H9 (cell line): ENCODE data around the gene LARGE1. TPM values are rescaled to one million over a fixed set of nuclear protein-coding genes. Genes with fewer than 3 reads are reported as not detected.

Experiments
- DNase-seq: peaks from one replicate; pipeline ENCODE4 v3.0.0-alpha.2; 2017
- H2AFZ ChIP-seq: one replicate; pipeline ENCODE4 v1.6.1; 2013; ENCODE audit warnings: mild to moderate bottlenecking, low read length, control low read depth, moderate library complexity
- H2AK5ac ChIP-seq: 2 replicates; pipeline ENCODE4 v1.6.1; 2013; ENCODE audit warnings: low read length, control low read depth, mixed read lengths; ENCODE audit not compliant: insufficient read length
- H2BK120ac ChIP-seq: one replicate; pipeline ENCODE4 v1.6.1; 2013; ENCODE audit warnings: low read depth, mild to moderate bottlenecking, low read length, control low read depth, inconsistent platforms; ENCODE audit not compliant: poor library complexity, severe bottlenecking
- H2BK12ac ChIP-seq: 2 replicates; pipeline ENCODE4 v1.6.1; 2013; ENCODE audit warnings: low read length, control low read depth, mixed read lengths, low read depth; ENCODE audit not compliant: insufficient read length
- H2BK15ac ChIP-seq: 2 replicates; pipeline ENCODE4 v1.6.1; 2013; ENCODE audit warnings: low read depth, low read length, control low read depth
- H2BK20ac ChIP-seq: one replicate; pipeline ENCODE4 v1.6.1; 2013; ENCODE audit warnings: low read depth, mild to moderate bottlenecking, low read length, control low read depth, inconsistent platforms; ENCODE audit not compliant: poor library complexity, severe bottlenecking
- H2BK5ac ChIP-seq: 2 replicates; pipeline ENCODE4 v1.6.1; 2013; ENCODE audit warnings: low read length, control low read depth, mixed read lengths; ENCODE audit not compliant: insufficient read length
- H3K14ac ChIP-seq: 2 replicates; pipeline ENCODE4 v1.6.1; 2013; ENCODE audit warnings: low read length, control low read depth; ENCODE audit not compliant: insufficient read depth
- H3K18ac ChIP-seq: 2 replicates; pipeline ENCODE4 v1.6.1; 2013; ENCODE audit warnings: low read depth, mild to moderate bottlenecking, mixed read lengths, low read length, control low read depth; ENCODE audit not compliant: insufficient read length
- H3K23ac ChIP-seq: 2 replicates; pipeline ENCODE4 v1.6.1; 2013; ENCODE audit warnings: low read length, control low read depth, mixed read lengths, low read depth; ENCODE audit not compliant: insufficient read length
- H3K23me2 ChIP-seq: 2 replicates; pipeline ENCODE4 v1.6.1; 2013; ENCODE audit warnings: low read depth, mild to moderate bottlenecking, mixed read lengths, low read length, control low read depth; ENCODE audit not compliant: insufficient read length, poor library complexity, severe bottlenecking
- H3K27ac ChIP-seq: 2 replicates; pipeline ENCODE4 v1.5.1; 2013; ENCODE audit warnings: low read length, control low read depth, mixed read lengths, low read depth; ENCODE audit not compliant: insufficient read length
- H3K27me3 ChIP-seq: 2 replicates; pipeline ENCODE4 v1.6.1; 2013; ENCODE audit warnings: low read length, control low read depth, inconsistent platforms; ENCODE audit not compliant: insufficient read depth
- H3K4ac ChIP-seq: 2 replicates; pipeline ENCODE4 v1.6.1; 2013; ENCODE audit warnings: low read depth, mild to moderate bottlenecking, control low read depth, inconsistent platforms, low read length, moderate library complexity
- H3K4me1 ChIP-seq: 2 replicates; pipeline ENCODE4 v1.6.1; 2013; ENCODE audit warnings: low read length, control low read depth, inconsistent platforms; ENCODE audit not compliant: insufficient read depth
- H3K4me2 ChIP-seq: 2 replicates; pipeline ENCODE4 v1.6.1; 2013; ENCODE audit warnings: low read length, control low read depth, mixed read lengths; ENCODE audit not compliant: insufficient read length, insufficient read depth
- H3K56ac ChIP-seq: 2 replicates; pipeline ENCODE4 v1.6.1; 2013; ENCODE audit warnings: low read depth, mild to moderate bottlenecking, mixed read lengths, low read length, control low read depth; ENCODE audit not compliant: insufficient read length
- H3K79me1 ChIP-seq: 2 replicates; pipeline ENCODE4 v1.6.1; 2013; ENCODE audit warnings: low read depth, mild to moderate bottlenecking, moderate library complexity, low read length, control low read depth, inconsistent platforms; ENCODE audit not compliant: insufficient read depth, poor library complexity, severe bottlenecking
- H3K79me2 ChIP-seq: 2 replicates; pipeline ENCODE4 v1.6.1; 2013; ENCODE audit warnings: low read length, control low read depth, inconsistent platforms; ENCODE audit not compliant: insufficient read depth
- H3K9ac ChIP-seq: 2 replicates; pipeline ENCODE4 v1.6.1; 2013; ENCODE audit warnings: low read length, control low read depth, mixed read lengths; ENCODE audit not compliant: insufficient read length; ENCODE audit errors: extremely low read depth
- H3K9me3 ChIP-seq: one replicate; pipeline ENCODE4 v1.6.1; 2013; ENCODE audit warnings: low read depth, low read length, inconsistent platforms; ENCODE audit not compliant: control insufficient read depth
- H3T11ph ChIP-seq: one replicate; pipeline ENCODE4 v1.6.1; 2013; ENCODE audit warnings: mild to moderate bottlenecking, low read length, control low read depth, inconsistent platforms
- H4K20me1 ChIP-seq: one replicate; pipeline ENCODE4 v1.6.1; 2013; ENCODE audit not compliant: control insufficient read depth, insufficient read length, insufficient read depth
- H4K5ac ChIP-seq: 2 replicates; pipeline ENCODE4 v1.6.1; 2013; ENCODE audit warnings: low read depth, mild to moderate bottlenecking, mixed read lengths, low read length, control low read depth; ENCODE audit not compliant: insufficient read length
- H4K8ac ChIP-seq: replicated peaks from 2 replicates; pipeline ENCODE4 v1.6.1; 2013; ENCODE audit warnings: low read length, control low read depth, mixed read lengths, low read depth; ENCODE audit not compliant: insufficient read length
- H4K91ac ChIP-seq: 2 replicates; pipeline ENCODE4 v1.6.1; 2013; ENCODE audit warnings: low read depth, mild to moderate bottlenecking, moderate library complexity, mixed read lengths, low read length, control low read depth; ENCODE audit not compliant: insufficient read length
- H3K27ac Mint-ChIP-seq, 3 experiments: 2 replicates in 2 of 3; 3 replicates in 1 of 3; pipeline ENCODE4 v1.8.0; 2020 to 2021; ENCODE audit warnings: mixed read lengths in 3 of 3, mild to moderate bottlenecking in 1 of 3, moderate library complexity in 1 of 3
- H3K27me3 Mint-ChIP-seq: 2 replicates; pipeline ENCODE4 v1.8.0; 2021; ENCODE audit warnings: low read depth, mild to moderate bottlenecking, moderate library complexity, mixed read lengths
- H3K36me3 Mint-ChIP-seq, 3 experiments: 2 replicates in 2 of 3; 3 replicates in 1 of 3; pipeline ENCODE4 v1.8.0; 2020 to 2021; ENCODE audit warnings: low read depth in 3 of 3, mixed read lengths in 3 of 3; ENCODE audit not compliant: insufficient read depth in 1 of 3
- H3K4me1 Mint-ChIP-seq, 2 experiments: 2 replicates each; pipeline ENCODE4 v1.8.0; 2020; ENCODE audit warnings: mixed read lengths in 2 of 2
- H3K4me3 Mint-ChIP-seq, 2 experiments: 2 replicates in 1 of 2; 3 replicates in 1 of 2; pipeline ENCODE4 v1.8.0; 2020 to 2021; ENCODE audit warnings: mild to moderate bottlenecking in 2 of 2, mixed read lengths in 2 of 2, moderate library complexity in 1 of 2
- H3K9me3 Mint-ChIP-seq, 2 experiments: 2 replicates in 1 of 2; 3 replicates in 1 of 2; pipeline ENCODE4 v1.8.0; 2020; ENCODE audit warnings: mild to moderate bottlenecking in 2 of 2, mixed read lengths in 2 of 2, moderate library complexity in 1 of 2
- CTCF ChIP-seq: fragments of 200-600 bp; sonication (generic); conservative IDR thresholded peaks from 3 replicates; pipeline ENCODE4 v1.8.0; 2021; ENCODE audit warnings: antibody characterized with exemption, mild to moderate bottlenecking
- WGBS: extraction: QIAGEN DNeasy Blood & Tissue Kit; methylation state at CpG from one replicate; pipeline ENCODE4 v1.1.7; 2013; ENCODE audit warnings: missing lambda C conversion rate, low lambda C conversion rate, mixed read lengths; ENCODE audit not compliant: insufficient read length; ENCODE audit errors: extremely low coverage; 5-methylcytosine and 5-hydroxymethylcytosine counted together
- total RNA-seq: library from RNA; stranded (reverse); gene quantifications from 2 replicates; pipeline ENCODE4 v1.2.1, GENCODE V29; 2021

LARGE1 gene
- total RNA-seq, 1 experiment from 2014 or later = 43.5 TPM

DNA sequence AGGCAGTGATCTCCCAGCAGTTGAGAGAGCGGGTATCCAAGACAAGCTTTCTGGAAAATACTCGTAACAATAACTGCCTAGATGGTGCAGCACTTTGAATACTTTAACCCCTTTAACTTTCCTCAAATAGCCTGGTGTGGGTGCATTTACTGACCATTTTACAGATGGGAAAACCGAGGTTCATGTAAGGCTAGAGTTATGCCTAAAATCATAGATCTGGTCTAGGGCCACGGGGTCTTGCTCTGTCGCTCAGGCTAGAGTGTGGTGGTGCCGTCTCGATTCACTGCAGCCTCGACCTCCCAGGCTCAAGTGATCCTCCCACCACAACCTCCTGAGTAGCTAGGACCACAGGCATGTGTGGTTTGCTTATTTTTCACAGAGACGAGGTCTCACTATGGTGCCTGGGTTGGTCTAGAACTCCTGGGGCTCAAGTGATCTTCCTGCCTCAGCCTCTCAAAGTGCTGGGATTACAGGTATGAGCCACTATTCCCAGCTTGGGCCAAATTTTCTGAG is 592.9 kb downstream of the LARGE1 start:
- no CpG with 5 or more reads among the region's 9 CpGs for WGBS
- Mint-ChIP-seq H3K27ac (no peak overlapping the region), H3K4me3 (no peak overlapping the region), H3K9me3 (no peaks in the 10 kb centered on the region), H3K36me3 (peaks cover 0 to 4% (median 2%) of the 10 kb centered on the region in 3 experiments; a peak in 5 of 7 replicates), H3K27me3 (no peaks in the 10 kb centered on the region), H3K4me1 (peaks cover 12 to 13% of the 10 kb centered on the region in 2 experiments)
- Histone ChIP-seq H3K79me1 (no peaks in the 10 kb centered on the region), H2BK15ac (no peak overlapping the region), H3K23ac (no peak overlapping the region), H3K27ac (no peak overlapping the region), H2BK12ac (no peak overlapping the region), H3K14ac (no peak overlapping the region), H3K79me2 (no peaks in the 10 kb centered on the region), H4K91ac (no peak overlapping the region), H2BK120ac (no peak overlapping the region), H3K9ac (no peak overlapping the region), H3K27me3 (no peaks in the 10 kb centered on the region), H4K8ac (no peak overlapping the region), H3K23me2 (no peaks in the 10 kb centered on the region), H3K18ac (no peak overlapping the region), H4K20me1 (no peaks in the 10 kb centered on the region), H3K4ac (no peak overlapping the region), H3T11ph (no peak overlapping the region), H2AFZ (no peak overlapping the region), H3K9me3 (no peaks in the 10 kb centered on the region), H3K4me2 (no peak overlapping the region), H2AK5ac (no peak overlapping the region), H2BK20ac (no peak overlapping the region), H4K5ac (no peak overlapping the region), H3K4me1 (no peaks in the 10 kb centered on the region), H3K56ac (no peak overlapping the region), H2BK5ac (no peak overlapping the region)
- no peak for DNase-seq
- no peak for TF ChIP-seq CTCF
